ENCODE measurements around the gene C1orf174. TPM values are rescaled to one million over a fixed set of nuclear protein-coding genes. Genes with fewer than 3 reads are reported as not detected.

The C1orf174 gene
- total RNA-seq, 1 experiment from 2014 or later = 22.1 TPM

DNA sequence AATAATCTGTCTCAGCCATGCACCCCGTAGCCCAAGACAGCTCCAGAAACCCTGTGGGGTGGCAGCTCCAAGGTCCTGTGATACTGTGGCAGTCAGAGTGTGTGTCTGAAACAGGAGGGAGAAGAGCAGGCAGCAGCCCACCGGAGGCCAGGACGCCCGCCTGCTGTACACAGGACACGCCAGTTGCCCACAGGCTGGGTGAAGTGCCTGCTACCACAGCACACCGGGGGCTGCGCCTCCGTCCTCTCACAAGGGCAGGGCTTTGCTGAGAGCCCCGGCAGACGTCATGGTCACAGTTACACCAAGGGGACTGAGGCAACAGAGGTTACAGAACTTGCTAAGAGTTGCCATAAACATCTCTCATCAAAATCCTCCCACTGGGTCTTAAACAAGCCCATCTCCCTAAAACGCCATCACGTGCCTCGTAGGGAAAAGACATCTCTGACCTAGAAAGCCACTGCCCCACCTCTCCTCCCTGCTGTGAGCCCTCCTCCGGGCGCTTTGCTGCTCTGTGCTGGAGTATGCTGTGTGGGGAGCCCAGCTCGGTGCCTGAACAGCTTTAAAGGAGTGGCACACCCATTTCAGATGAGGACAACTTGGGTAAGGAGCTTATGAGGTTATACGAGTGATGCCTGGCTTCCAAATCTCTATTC is 5.3 kb downstream of the C1orf174 start:
- H3K27me3 ChIP-seq (ENCODE audit: insufficient read depth, low read depth) = no peaks in the 10 kb centered on the region
- no peak for DNase-seq
- H2AFZ ChIP-seq = no peak overlapping the region
- H3K4me2 ChIP-seq = no peak overlapping the region
- peaks cover 46% of the 10 kb centered on the region for H4K20me1 ChIP-seq (ENCODE audit: insufficient read depth)
- H3K9me2 ChIP-seq (ENCODE audit: insufficient read depth) = no peaks in the 10 kb centered on the region
- H3K4me1 ChIP-seq (replicated peaks; ENCODE audit: insufficient read depth) = peaks cover 14% of the 10 kb centered on the region; the same call in 1 of the 2 replicates
- H3K4me3 ChIP-seq = no peak overlapping the region
- H3F3A ChIP-seq (ENCODE audit: insufficient read depth, low read depth) = peaks cover 12% of the 10 kb centered on the region; the same call in 1 of the 2 replicates
- intact Hi-C loops (cut with micrococcal nuclease; ENCODE audit: unreplicated experiment) = no loop called here
- peaks cover 11% of the 10 kb centered on the region for H3K36me3 ChIP-seq (ENCODE audit: low read depth)
- ChIA-PET POLR2A (ENCODE audit: unreplicated experiment) (no interaction called here), CTCF (no interaction called here)
- TF ChIP-seq EZH2 (IDR thresholded peaks at IDR 0.05; ENCODE audit: low read depth) = no peak
- TF ChIP-seq, protein P1, sequence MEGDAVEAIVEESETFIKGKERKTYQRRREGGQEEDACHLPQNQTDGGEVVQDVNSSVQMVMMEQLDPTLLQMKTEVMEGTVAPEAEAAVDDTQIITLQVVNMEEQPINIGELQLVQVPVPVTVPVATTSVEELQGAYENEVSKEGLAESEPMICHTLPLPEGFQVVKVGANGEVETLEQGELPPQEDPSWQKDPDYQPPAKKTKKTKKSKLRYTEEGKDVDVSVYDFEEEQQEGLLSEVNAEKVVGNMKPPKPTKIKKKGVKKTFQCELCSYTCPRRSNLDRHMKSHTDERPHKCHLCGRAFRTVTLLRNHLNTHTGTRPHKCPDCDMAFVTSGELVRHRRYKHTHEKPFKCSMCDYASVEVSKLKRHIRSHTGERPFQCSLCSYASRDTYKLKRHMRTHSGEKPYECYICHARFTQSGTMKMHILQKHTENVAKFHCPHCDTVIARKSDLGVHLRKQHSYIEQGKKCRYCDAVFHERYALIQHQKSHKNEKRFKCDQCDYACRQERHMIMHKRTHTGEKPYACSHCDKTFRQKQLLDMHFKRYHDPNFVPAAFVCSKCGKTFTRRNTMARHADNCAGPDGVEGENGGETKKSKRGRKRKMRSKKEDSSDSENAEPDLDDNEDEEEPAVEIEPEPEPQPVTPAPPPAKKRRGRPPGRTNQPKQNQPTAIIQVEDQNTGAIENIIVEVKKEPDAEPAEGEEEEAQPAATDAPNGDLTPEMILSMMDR (conservative IDR thresholded peaks at IDR 0.05) = no peak
- no peaks in the 10 kb centered on the region for H3K9me3 ChIP-seq (ENCODE audit: insufficient read depth, low read depth)
- H3K79me2 ChIP-seq (ENCODE audit: low read depth) = peaks cover 59% of the 10 kb centered on the region
- H3K27ac ChIP-seq = no peak overlapping the region
- BruUV-seq (replicated peaks) = no TSS peak

DNA sequence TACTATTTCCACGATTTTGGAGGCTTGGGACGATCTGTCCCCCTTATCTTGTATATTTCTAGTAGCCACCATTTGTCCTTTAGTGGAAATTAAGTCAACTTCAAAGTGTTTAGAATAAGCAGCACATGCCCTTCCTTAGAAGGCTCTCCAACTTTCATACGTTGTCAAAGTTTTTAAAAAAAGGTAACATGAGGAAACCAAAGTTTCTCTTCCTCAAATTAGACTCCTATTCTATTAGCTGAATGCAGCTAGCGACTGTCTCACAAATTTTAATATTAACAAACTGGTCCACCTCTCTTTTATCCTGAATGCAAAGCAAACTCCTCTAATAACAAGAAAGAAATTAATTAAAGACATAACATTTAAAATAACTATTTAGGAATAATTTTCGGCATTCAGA is 6.9 kb downstream of the C1orf174 start:
- ChIA-PET POLR2A (ENCODE audit: unreplicated experiment) (no interaction called here), CTCF (no interaction called here)
- BruUV-seq (replicated peaks) = no TSS peak
- Histone ChIP-seq H3K4me1 (replicated peaks; ENCODE audit: insufficient read depth) (0 out of 2 replicates have a peak, but pooled peaks cover 4% of the 10 kb centered on the region), H3K4me2 (no peak overlapping the region), H3K27ac (no peak overlapping the region), H3K36me3 (ENCODE audit: low read depth) (peaks cover 9% of the 10 kb centered on the region), H3K9me2 (ENCODE audit: insufficient read depth) (no peaks in the 10 kb centered on the region), H4K20me1 (ENCODE audit: insufficient read depth) (peaks cover 43% of the 10 kb centered on the region), H2AFZ (no peak overlapping the region), H3K4me3 (no peak overlapping the region), H3K79me2 (ENCODE audit: low read depth) (peaks cover 44% of the 10 kb centered on the region), H3K27me3 (ENCODE audit: insufficient read depth, low read depth) (no peaks in the 10 kb centered on the region), H3F3A (ENCODE audit: insufficient read depth, low read depth) (peaks cover 6% of the 10 kb centered on the region; the same call in 1 of the 2 replicates), H3K9me3 (ENCODE audit: insufficient read depth, low read depth) (no peaks in the 10 kb centered on the region)
- TF ChIP-seq, protein P1 (conservative IDR thresholded peaks at IDR 0.05) = no peak
- no peak for TF ChIP-seq EZH2 (IDR thresholded peaks at IDR 0.05; ENCODE audit: low read depth)
- DNase-seq = no peak
- intact Hi-C loops (cut with micrococcal nuclease; ENCODE audit: unreplicated experiment) = no loop called here

DNA sequence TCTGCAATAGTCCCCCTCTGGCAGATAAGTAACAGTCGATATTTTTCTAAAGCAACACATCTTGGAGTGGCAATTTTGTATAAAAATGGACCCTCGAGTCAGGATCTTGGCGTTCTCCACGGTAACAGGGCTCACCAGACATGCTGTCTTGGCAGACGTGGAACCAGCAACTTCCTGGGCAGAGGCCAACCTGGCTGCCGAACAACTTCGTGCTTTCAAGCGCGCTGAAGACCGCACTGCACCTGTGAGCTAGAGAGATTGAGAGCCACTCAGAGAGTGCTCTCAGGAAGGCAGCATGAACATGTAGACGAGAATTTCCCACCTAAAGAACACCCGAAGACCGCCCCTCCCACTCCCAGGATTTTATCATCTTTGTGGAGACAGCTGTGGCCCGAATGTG is 7.3 kb downstream of the C1orf174 start:
- 0 out of 2 replicates have a peak, but pooled peaks cover 4% of the 10 kb centered on the region for H3F3A ChIP-seq (ENCODE audit: insufficient read depth, low read depth)
- H2AFZ ChIP-seq = no peak overlapping the region
- no peaks in the 10 kb centered on the region for H3K9me2 ChIP-seq (ENCODE audit: insufficient read depth)
- H3K36me3 ChIP-seq (ENCODE audit: low read depth) = peaks cover 4% of the 10 kb centered on the region
- BruUV-seq (replicated peaks) = no TSS peak
- ChIA-PET CTCF (no interaction called here), POLR2A (ENCODE audit: unreplicated experiment) (no interaction called here)
- no peak for TF ChIP-seq EZH2 (IDR thresholded peaks at IDR 0.05; ENCODE audit: low read depth)
- TF ChIP-seq, protein P1 (conservative IDR thresholded peaks at IDR 0.05) = no peak
- H4K20me1 ChIP-seq (ENCODE audit: insufficient read depth) = peaks cover 40% of the 10 kb centered on the region
- no peaks in the 10 kb centered on the region for H3K27me3 ChIP-seq (ENCODE audit: insufficient read depth, low read depth)
- no peak for DNase-seq
- no peaks in the 10 kb centered on the region for H3K4me1 ChIP-seq (replicated peaks; ENCODE audit: insufficient read depth)
- H3K9me3 ChIP-seq (ENCODE audit: insufficient read depth, low read depth) = no peaks in the 10 kb centered on the region
- H3K4me3 ChIP-seq = no peak overlapping the region
- intact Hi-C loops (cut with micrococcal nuclease; ENCODE audit: unreplicated experiment) = no loop called here
- no peak overlapping the region for H3K27ac ChIP-seq
- H3K79me2 ChIP-seq (ENCODE audit: low read depth) = peaks cover 39% of the 10 kb centered on the region
- H3K4me2 ChIP-seq = no peak overlapping the region

Data from PC-9 (cell line).